BLaER1 (cell line): ENCODE results near the gene RIN3.

Source experiments
- H3K27ac ChIP-seq: shearing (Covaris generic); formaldehyde crosslinking; 2 replicates; pipeline ENCODE4 v1.8.1; 2022
- H3K27me3 ChIP-seq: shearing (Covaris generic); formaldehyde crosslinking; 2 replicates; pipeline ENCODE4 v1.8.1; 2022
- H3K36me3 ChIP-seq: shearing (Covaris generic); formaldehyde crosslinking; 2 replicates; pipeline ENCODE4 v1.8.1; 2022
- H3K4me1 ChIP-seq: shearing (Covaris generic); formaldehyde crosslinking; 2 replicates; pipeline ENCODE4 v1.8.1; 2022
- H3K4me2 ChIP-seq: shearing (Covaris generic); formaldehyde crosslinking; 2 replicates; pipeline ENCODE4 v1.8.1; 2022
- H3K4me3 ChIP-seq: shearing (Covaris generic); formaldehyde crosslinking; 2 replicates; pipeline ENCODE4 v1.8.1; 2022
- H3K9ac ChIP-seq: shearing (Covaris generic); formaldehyde crosslinking; 2 replicates; pipeline ENCODE4 v1.8.1; 2022
- H3K9me3 ChIP-seq: shearing (Covaris generic); formaldehyde crosslinking; 2 replicates; pipeline ENCODE4 v1.8.1; 2022
- H4K20me1 ChIP-seq: shearing (Covaris generic); formaldehyde crosslinking; 2 replicates; pipeline ENCODE4 v1.8.1; 2022
- Cebpa-rat ChIP-seq: shearing (Covaris generic); IDR thresholded peaks from 2 replicates; pipeline ENCODE4 v1.8.1; 2022

Gene RIN3

GRCh38 chr14:92486881-92487280 is 26.7 kb upstream of the RIN3 start:
- H3K4me2 ChIP-seq = no peak overlapping the region
- H3K9ac ChIP-seq = no peak overlapping the region
- no peaks in the 10 kb centered on the region for H4K20me1 ChIP-seq
- no peak overlapping the region for H3K4me3 ChIP-seq
- no peaks in the 10 kb centered on the region for H3K27me3 ChIP-seq
- no peak for TF ChIP-seq Cebpa-rat
- H3K27ac ChIP-seq = no peak overlapping the region
- peaks cover 15% of the 10 kb centered on the region for H3K4me1 ChIP-seq
- no peaks in the 10 kb centered on the region for H3K9me3 ChIP-seq
- H3K36me3 ChIP-seq = no peaks in the 10 kb centered on the region

GRCh38 chr14:92487513-92488133 is 26.0 kb upstream of the RIN3 start:
- Histone ChIP-seq H3K9me3 (no peaks in the 10 kb centered on the region), H3K4me2 (peak overlapping the region; percentile 60), H3K4me1 (peaks cover 15% of the 10 kb centered on the region), H3K9ac (no peak overlapping the region), H3K27me3 (no peaks in the 10 kb centered on the region), H4K20me1 (no peaks in the 10 kb centered on the region), H3K4me3 (no peak overlapping the region), H3K27ac (no peak overlapping the region), H3K36me3 (no peaks in the 10 kb centered on the region)
- no peak for TF ChIP-seq Cebpa-rat

- Histone ChIP-seq H3K4me1 (peaks cover 15% of the 10 kb centered on the region), H3K9me3 (no peaks in the 10 kb centered on the region), H3K36me3 (no peaks in the 10 kb centered on the region), H3K9ac (no peak overlapping the region), H4K20me1 (no peaks in the 10 kb centered on the region), H3K4me2 (no peak overlapping the region), H3K27me3 (no peaks in the 10 kb centered on the region), H3K27ac (no peak overlapping the region), H3K4me3 (no peak overlapping the region)
- no peak for TF ChIP-seq Cebpa-rat
These were observed 24.0 kb upstream of the RIN3 start for GRCh38 chr14:92489394-92490238.

GRCh38 chr14:92490239-92490959 is 23.2 kb upstream of the RIN3 start:
- Histone ChIP-seq H3K4me2 (no peak overlapping the region), H3K9ac (no peak overlapping the region), H3K4me3 (no peak overlapping the region), H4K20me1 (no peaks in the 10 kb centered on the region), H3K36me3 (no peaks in the 10 kb centered on the region), H3K4me1 (peaks cover 15% of the 10 kb centered on the region), H3K27ac (no peak overlapping the region), H3K9me3 (no peaks in the 10 kb centered on the region), H3K27me3 (no peaks in the 10 kb centered on the region)
- no peak for TF ChIP-seq Cebpa-rat

GRCh38 chr14:92491782-92492181 is 21.8 kb upstream of the RIN3 start:
- TF ChIP-seq Cebpa-rat = no peak
- no peak overlapping the region for H3K9ac ChIP-seq

GRCh38 chr14:92492258-92492657 is 21.3 kb upstream of the RIN3 start:
- Histone ChIP-seq H3K27me3 (no peaks in the 10 kb centered on the region), H3K4me1 (peaks cover 24% of the 10 kb centered on the region), H3K36me3 (no peaks in the 10 kb centered on the region), H3K9ac (no peak overlapping the region), H3K27ac (no peak overlapping the region), H3K9me3 (no peaks in the 10 kb centered on the region), H3K4me2 (no peak overlapping the region), H4K20me1 (no peaks in the 10 kb centered on the region), H3K4me3 (no peak overlapping the region)
- no peak for TF ChIP-seq Cebpa-rat

More at GRCh38 chr14:92491782-92492181, 21.8 kb upstream of the RIN3 start:
- Histone ChIP-seq H3K4me2 (no peak overlapping the region), H3K4me3 (no peak overlapping the region), H3K27me3 (no peaks in the 10 kb centered on the region), H4K20me1 (no peaks in the 10 kb centered on the region), H3K27ac (no peak overlapping the region), H3K9me3 (no peaks in the 10 kb centered on the region), H3K4me1 (peaks cover 21% of the 10 kb centered on the region), H3K36me3 (no peaks in the 10 kb centered on the region)

GRCh38 chr14:92493024-92493423 is 20.6 kb upstream of the RIN3 start:
- TF ChIP-seq Cebpa-rat = no peak
- no peak overlapping the region for H3K27ac ChIP-seq
- no peak overlapping the region for H3K4me2 ChIP-seq
- no peaks in the 10 kb centered on the region for H3K9me3 ChIP-seq
- no peaks in the 10 kb centered on the region for H4K20me1 ChIP-seq
- H3K9ac ChIP-seq = no peak overlapping the region
- no peaks in the 10 kb centered on the region for H3K27me3 ChIP-seq
- H3K4me1 ChIP-seq = peaks cover 24% of the 10 kb centered on the region
- no peaks in the 10 kb centered on the region for H3K36me3 ChIP-seq
- H3K4me3 ChIP-seq = no peak overlapping the region

- H3K9ac ChIP-seq = no peak overlapping the region
- H3K36me3 ChIP-seq = no peaks in the 10 kb centered on the region
- H3K27me3 ChIP-seq = no peaks in the 10 kb centered on the region
- no peak overlapping the region for H3K27ac ChIP-seq
- no peaks in the 10 kb centered on the region for H3K9me3 ChIP-seq
- peaks cover 26% of the 10 kb centered on the region for H3K4me1 ChIP-seq
- no peak for TF ChIP-seq Cebpa-rat
- no peak overlapping the region for H3K4me3 ChIP-seq
- H4K20me1 ChIP-seq = no peaks in the 10 kb centered on the region
- no peak overlapping the region for H3K4me2 ChIP-seq
These were observed 20.1 kb upstream of the RIN3 start for GRCh38 chr14:92493492-92493891.

- TF ChIP-seq Cebpa-rat = no peak
- H3K9me3 ChIP-seq = no peaks in the 10 kb centered on the region
- H4K20me1 ChIP-seq = no peaks in the 10 kb centered on the region
- H3K27ac ChIP-seq = no peak overlapping the region
- H3K4me3 ChIP-seq = no peak overlapping the region
- H3K4me2 ChIP-seq = no peak overlapping the region
- no peaks in the 10 kb centered on the region for H3K36me3 ChIP-seq
- H3K27me3 ChIP-seq = no peaks in the 10 kb centered on the region
- H3K9ac ChIP-seq = no peak overlapping the region
- peaks cover 25% of the 10 kb centered on the region for H3K4me1 ChIP-seq
These were observed 19.1 kb upstream of the RIN3 start for GRCh38 chr14:92494512-92494911.

GRCh38 chr14:92495027-92495426 is 18.6 kb upstream of the RIN3 start:
- Histone ChIP-seq H3K36me3 (no peaks in the 10 kb centered on the region), H3K27me3 (no peaks in the 10 kb centered on the region), H3K4me3 (no peak overlapping the region), H3K9me3 (no peaks in the 10 kb centered on the region), H4K20me1 (no peaks in the 10 kb centered on the region), H3K4me2 (no peak overlapping the region), H3K27ac (no peak overlapping the region), H3K9ac (no peak overlapping the region), H3K4me1 (peaks cover 28% of the 10 kb centered on the region)
- TF ChIP-seq Cebpa-rat = no peak
